HEK293 (cell line): Measurements from ENCODE around the gene DENND5A.
"Not testable (repeated sequence)": the region's sequence is repeated elsewhere in the genome, so short reads cannot be mapped to it uniquely, and the experiment has no call there.

Source experiments
- CTCF ChIA-PET: fragments of 350-600 bp; formaldehyde crosslinking; extraction: SDS; loops from one replicate; lab custom pipeline; 2021; ENCODE audit warnings: antibody characterized with exemption; lab: Yijun Ruan, JAX
- POLR2A ChIA-PET: fragments of 300-600 bp; formaldehyde crosslinking; extraction: SDS; loops from one replicate; lab custom pipeline; 2020; ENCODE audit warnings: antibody characterized with exemption, inconsistent platforms; lab: Yijun Ruan, JAX
- H3K27ac ChIP-seq: fragments of 200-500 bp; sonication (Bioruptor generic); 2 replicates; pipeline ENCODE4 v1.5.1; 2014; ENCODE audit warnings: low read depth, low read length, control low read depth, inconsistent platforms; ENCODE audit errors: extremely low read depth
- H3K36me3 ChIP-seq, 2 experiments: fragments of 200-500 bp in 1 of 2; sonication (Bioruptor generic) in 1 of 2; 1 replicate in 1 of 2; 2 replicates in 1 of 2; pipeline ENCODE4 v1.5.1; 2014 to 2017; ENCODE audit warnings: inconsistent platforms in 2 of 2, low read length in 2 of 2; ENCODE audit not compliant: control insufficient read depth in 2 of 2, insufficient read depth in 1 of 2
- H3K4me1 ChIP-seq: fragments of 200-500 bp; sonication (Bioruptor generic); 2 replicates; pipeline ENCODE4 v1.5.1; 2014; ENCODE audit warnings: mild to moderate bottlenecking, low read length, inconsistent platforms; ENCODE audit not compliant: control insufficient read depth, insufficient read depth
- H3K4me3 ChIP-seq: 2 replicates; pipeline ENCODE4 v1.5.1; 2011; ENCODE audit warnings: low read depth, mild to moderate bottlenecking, control low read depth, low read length, moderate library complexity
- H3K9me3 ChIP-seq: fragments of 200-500 bp; sonication (Bioruptor generic); 2 replicates; pipeline ENCODE4 v1.5.1; 2014; ENCODE audit warnings: low read depth, low read length, inconsistent platforms; ENCODE audit not compliant: control insufficient read depth, insufficient read depth
- ATF2 ChIP-seq: fragments of 450-650 bp; formaldehyde crosslinking; IDR thresholded peaks from 2 replicates; pipeline ENCODE4 v1.5.1; 2016; ENCODE audit warnings: missing biosample characterization, missing genetic modification characterization, low read depth
- BCL6B ChIP-seq: fragments of 450-650 bp; formaldehyde crosslinking; IDR thresholded peaks from 2 replicates; pipeline ENCODE4 v1.5.1; 2017; ENCODE audit warnings: missing biosample characterization, missing genetic modification characterization
- PRDM1 ChIP-seq: fragments of 450-650 bp; formaldehyde crosslinking; IDR thresholded peaks from 2 replicates; pipeline ENCODE4; 2016; ENCODE audit warnings: missing biosample characterization, missing genetic modification characterization
- PRDM6 ChIP-seq: fragments of 450-650 bp; formaldehyde crosslinking; IDR thresholded peaks from 2 replicates; pipeline ENCODE4 v1.5.1; 2017; ENCODE audit warnings: missing biosample characterization, missing genetic modification characterization
- TRIM28 ChIP-seq: IDR thresholded peaks from 2 replicates; pipeline ENCODE4 v1.6.1; 2011; ENCODE audit warnings: low read length, control low read depth, borderline replicate concordance
- TSHZ1 ChIP-seq: fragments of 450-650 bp; formaldehyde crosslinking; IDR thresholded peaks from 2 replicates; pipeline ENCODE4 v1.5.1; 2016; ENCODE audit warnings: missing biosample characterization, missing genetic modification characterization, borderline replicate concordance
- ZBTB6 ChIP-seq: fragments of 450-650 bp; formaldehyde crosslinking; IDR thresholded peaks from 2 replicates; pipeline ENCODE4 v1.5.1; 2017; ENCODE audit warnings: missing biosample characterization, missing genetic modification characterization
- ZNF121 ChIP-seq: fragments of 450-650 bp; formaldehyde crosslinking; IDR thresholded peaks from 2 replicates; pipeline ENCODE4 v1.5.1; 2016; ENCODE audit warnings: missing biosample characterization, missing genetic modification characterization
- ZNF449 ChIP-seq: fragments of 450-650 bp; formaldehyde crosslinking; IDR thresholded peaks from 2 replicates; pipeline ENCODE4 v1.5.1; 2017; ENCODE audit warnings: missing biosample characterization, mild to moderate bottlenecking, missing genetic modification characterization, moderate library complexity
- ZNF558 ChIP-seq: fragments of 450-650 bp; formaldehyde crosslinking; IDR thresholded peaks from 2 replicates; pipeline ENCODE4 v1.5.1; 2016; ENCODE audit warnings: missing biosample characterization, missing genetic modification characterization
- ZNF677 ChIP-seq: fragments of 450-650 bp; IDR thresholded peaks from 2 replicates; pipeline ENCODE4 v1.5.0; 2018; ENCODE audit warnings: missing biosample characterization, mild to moderate bottlenecking, missing genetic modification characterization, moderate library complexity
- ZNF692 ChIP-seq: fragments of 450-650 bp; formaldehyde crosslinking; IDR thresholded peaks from 2 replicates; pipeline ENCODE4 v1.5.1; 2016; ENCODE audit warnings: missing biosample characterization, missing genetic modification characterization

The DENND5A gene

GRCh38 chr11:9211322-9211721 is 53.8 kb downstream of the DENND5A start (continued):
- TF ChIP-seq ZBTB6 (tag by site-specific recombination) = no peak
- no peak for TF ChIP-seq BCL6B (tag by site-specific recombination)

- H3K27ac ChIP-seq = peak overlapping the region; percentile 7; the same call in 1 of the 2 replicates
- TF ChIP-seq PRDM6 (tag by site-specific recombination) (peak; percentile 61; the same call in 1 of the 2 replicates), PRDM1 (tag by site-specific recombination) (peak; percentile 75), TSHZ1 (no peak)
- TF ChIP-seq, all 188 proteins: peak for 2
- no peaks in the 10 kb centered on the region; the same call in 1 of the 2 replicates for H3K4me1 ChIP-seq
These were observed 54.2 kb downstream of the DENND5A start for GRCh38 chr11:9210922-9211320.

GRCh38 chr11:9210224-9210921 is 54.8 kb downstream of the DENND5A start:
- Histone ChIP-seq H3K4me3 (no peak overlapping the region), H3K4me1 (no peaks in the 10 kb centered on the region; the same call in 1 of the 2 replicates), H3K27ac (no peak overlapping the region), H3K9me3 (no peaks in the 10 kb centered on the region), H3K36me3 (no peaks in the 10 kb centered on the region)
- TF ChIP-seq ZNF677 = no peak
- peak; percentile 22; the same call in 1 of the 2 replicates for TF ChIP-seq ATF2 (tag by site-specific recombination)
- TF ChIP-seq ZNF121 (tag by site-specific recombination) = peak; percentile 89
- no peak for TF ChIP-seq ZNF558 (tag by site-specific recombination)
- no peak for TF ChIP-seq ZNF449
- TF ChIP-seq ZNF692 (tag by site-specific recombination) = no peak
- TF ChIP-seq TRIM28 = 0 out of 2 replicates have a peak, but pooled peaks have one; percentile 25
- ChIA-PET POLR2A (interaction anchor here (1.3 kb wide), 1 partner anchor 55 kb away, joined by 3 read pairs; the partner anchor contains the start of gene DENND5A), CTCF (interaction anchor here (0.8 kb wide), 1 partner anchor 15 kb away, joined by 5 read pairs; no protein-coding TSS in a partner anchor)

More at GRCh38 chr11:9210922-9211320, 54.2 kb downstream of the DENND5A start:
- no peaks in the 10 kb centered on the region for H3K36me3 ChIP-seq
- H3K9me3 ChIP-seq = no peaks in the 10 kb centered on the region
- POLR2A ChIA-PET = interaction anchor here (0.5 to 1.3 kb wide), 3 partner anchors 19 to 54 kb away, joined by 3 to 8 read pairs (median 8); partner anchors contain the start of gene DENND5A
- CTCF ChIA-PET = interaction anchor here (0.8 kb wide), 1 partner anchor 14 kb away, joined by 5 read pairs; no protein-coding TSS in a partner anchor
- no peak overlapping the region for H3K4me3 ChIP-seq

GRCh38 chr11:9209604-9210003 is 55.5 kb downstream of the DENND5A start:
- CTCF ChIA-PET, H3K27ac ChIP-seq, H3K4me3 ChIP-seq, H3K36me3 ChIP-seq, H3K4me1 ChIP-seq, H3K9me3 ChIP-seq: not testable (repeated sequence)
- POLR2A ChIA-PET = interaction anchor here (0.8 kb wide), 1 partner anchor 55 kb away, joined by 3 read pairs; no protein-coding TSS in a partner anchor
